PC-9 (cell line): ENCODE measurements around the gene OR3A2. TPM values are rescaled to one million over a fixed set of nuclear protein-coding genes. Genes with fewer than 3 reads are reported as not detected.
"Not testable (repeated sequence)": the region's sequence is repeated elsewhere in the genome, so short reads cannot be mapped to it uniquely, and the experiment has no call there.

ENCODE experiments used
- BruUV-seq: library from RNA; stranded (reverse); fragments of 400-500 nt; replicated peaks from 2 replicates; lab custom pipeline; 2021; lab: Mats Ljungman, UMichigan
- CTCF ChIA-PET: fragments of 300-600 bp; sonication (Branson Sonifier 250); formaldehyde crosslinking; loops from one replicate; lab custom pipeline; 2022; ENCODE audit warnings: antibody characterized with exemption; lab: Charles Lee
- POLR2A ChIA-PET: fragments of 300-600 bp; sonication (Branson Sonifier 250); formaldehyde crosslinking; loops from one replicate; lab custom pipeline; 2022; ENCODE audit warnings: antibody characterized with exemption; ENCODE audit not compliant: unreplicated experiment; lab: Charles Lee
- DNase-seq, 2 experiments: peaks; one replicate each; pipeline versions ENCODE4 v3.0.0 to v3.0.0-alpha.2; 2015 to 2022; ENCODE audit warnings: mixed read lengths in 1 of 2
- H2AFZ ChIP-seq: fragments of 200-600 bp; sonication (generic); 2 replicates; pipeline ENCODE4 v1.8.1; 2017; ENCODE audit warnings: antibody characterized with exemption
- H3F3A ChIP-seq: fragments of 200-600 bp; sonication (generic); 2 replicates; pipeline ENCODE4 v1.8.1; 2017; ENCODE audit warnings: antibody characterized with exemption, mild to moderate bottlenecking, low read depth; ENCODE audit not compliant: insufficient read depth
- H3K27ac ChIP-seq: fragments of 200-600 bp; sonication (generic); 2 replicates; pipeline ENCODE4 v1.6.1; 2016; ENCODE audit warnings: mixed run types
- H3K27me3 ChIP-seq: fragments of 200-600 bp; sonication (generic); 2 replicates; pipeline ENCODE4 v1.6.1; 2016; ENCODE audit warnings: low read depth, mixed run types; ENCODE audit not compliant: insufficient read depth
- H3K36me3 ChIP-seq: fragments of 200-600 bp; sonication (generic); 2 replicates; pipeline ENCODE4 v1.6.1; 2016; ENCODE audit warnings: low read depth, mixed run types
- H3K4me1 ChIP-seq: fragments of 200-600 bp; sonication (generic); replicated peaks from 2 replicates; pipeline ENCODE4 v1.6.1; 2016; ENCODE audit warnings: mixed run types; ENCODE audit not compliant: insufficient read depth
- H3K4me2 ChIP-seq: fragments of 200-600 bp; sonication (generic); 2 replicates; pipeline ENCODE4 v1.6.1; 2017; ENCODE audit warnings: mixed run types
- H3K4me3 ChIP-seq: fragments of 200-600 bp; sonication (generic); 2 replicates; pipeline ENCODE4 v1.6.1; 2016; ENCODE audit warnings: mixed run types
- H3K79me2 ChIP-seq: fragments of 200-600 bp; sonication (generic); 2 replicates; pipeline ENCODE4 v1.6.1; 2017; ENCODE audit warnings: low read depth, mixed run types
- H3K9me2 ChIP-seq: fragments of 200-600 bp; sonication (generic); 2 replicates; pipeline ENCODE4 v1.8.1; 2017; ENCODE audit warnings: mild to moderate bottlenecking; ENCODE audit not compliant: insufficient read depth
- H3K9me3 ChIP-seq: fragments of 200-600 bp; sonication (generic); 2 replicates; pipeline ENCODE4 v1.8.1; 2016; ENCODE audit warnings: low read depth; ENCODE audit not compliant: insufficient read depth
- H4K20me1 ChIP-seq: fragments of 200-600 bp; sonication (generic); 2 replicates; pipeline ENCODE4 v1.8.1; 2017; ENCODE audit not compliant: insufficient read depth
- CTCF ChIP-seq: fragments of 200-600 bp; sonication (generic); conservative IDR thresholded peaks from 2 replicates; pipeline ENCODE4 v1.6.1; 2017; ENCODE audit warnings: mixed run types, antibody characterized with exemption, mild to moderate bottlenecking, moderate library complexity
- EZH2 ChIP-seq: fragments of 200-600 bp; sonication (generic); IDR thresholded peaks from 2 replicates; pipeline ENCODE4 v1.8.0; 2017; ENCODE audit warnings: antibody characterized with exemption, low read depth
- intact Hi-C: fragments of 100-400 bp; cut with micrococcal nuclease; formaldehyde crosslinking; loops from one replicate; pipeline ENCODE4 v1.10.0; 2022; ENCODE audit not compliant: unreplicated experiment
- total RNA-seq: library from RNA; stranded (reverse); gene quantifications from 2 replicates; pipeline ENCODE4 v1.2.3, GENCODE V29; 2021

OR3A2 gene
- total RNA-seq, 1 experiment from 2014 or later: not detected

- Histone ChIP-seq H3K79me2 (no peaks in the 10 kb centered on the region), H4K20me1 (no peaks in the 10 kb centered on the region), H2AFZ (no peak overlapping the region), H3K9me3 (no peaks in the 10 kb centered on the region), H3K9me2 (no peaks in the 10 kb centered on the region), H3K4me3 (no peak overlapping the region), H3F3A (no peaks in the 10 kb centered on the region), H3K4me1 (no peaks in the 10 kb centered on the region), H3K27me3 (peaks cover 88% of the 10 kb centered on the region), H3K36me3 (no peaks in the 10 kb centered on the region), H3K27ac (no peak overlapping the region), H3K4me2 (no peak overlapping the region)
- DNase-seq: no peak
- POLR2A ChIA-PET: no interaction called here
- CTCF ChIA-PET: no interaction called here
- TF ChIP-seq EZH2: no peak
- no peak for TF ChIP-seq CTCF
- BruUV-seq: no TSS peak
- intact Hi-C loops: no loop called here
Measured at GRCh38 chr17:3260600-3260999, 125.5 kb downstream of the OR3A2 start.

- Histone ChIP-seq H3K27me3 (peaks cover 87% of the 10 kb centered on the region), H3K4me2 (no peak overlapping the region), H3K4me3 (no peak overlapping the region), H4K20me1 (no peaks in the 10 kb centered on the region), H3F3A (no peaks in the 10 kb centered on the region), H3K79me2 (no peaks in the 10 kb centered on the region), H3K27ac (no peak overlapping the region), H2AFZ (no peak overlapping the region), H3K4me1 (no peaks in the 10 kb centered on the region), H3K9me3 (no peaks in the 10 kb centered on the region), H3K9me2 (no peaks in the 10 kb centered on the region), H3K36me3 (no peaks in the 10 kb centered on the region)
- intact Hi-C loops: no loop called here
- POLR2A ChIA-PET: no interaction called here
- TF ChIP-seq CTCF (no peak), EZH2 (no peak)
- DNase-seq: no peak
- BruUV-seq: no TSS peak
- CTCF ChIA-PET: no interaction called here
Measured at GRCh38 chr17:3260163-3260562, 125.9 kb downstream of the OR3A2 start.

- Histone ChIP-seq H3K4me1 (no peaks in the 10 kb centered on the region), H3K4me3 (no peak overlapping the region), H3K36me3 (no peaks in the 10 kb centered on the region), H3K27me3 (peaks cover 67% of the 10 kb centered on the region), H3K79me2 (no peaks in the 10 kb centered on the region), H3K27ac (no peak overlapping the region), H3K9me3 (no peaks in the 10 kb centered on the region), H3K4me2 (no peak overlapping the region), H3F3A (no peaks in the 10 kb centered on the region), H2AFZ (no peak overlapping the region), H4K20me1 (no peaks in the 10 kb centered on the region), H3K9me2 (no peaks in the 10 kb centered on the region)
- CTCF ChIA-PET: no interaction called here
- TF ChIP-seq EZH2 (no peak), CTCF (no peak)
- BruUV-seq: no TSS peak
- POLR2A ChIA-PET: no interaction called here
- DNase-seq: no peak
- intact Hi-C loops: no loop called here
Measured at GRCh38 chr17:3256575-3256974, 129.5 kb downstream of the OR3A2 start.

- H3K4me3 ChIP-seq, POLR2A ChIA-PET, H3K4me2 ChIP-seq, CTCF ChIA-PET, H3K9me2 ChIP-seq, BruUV-seq, H3K4me1 ChIP-seq, H3F3A ChIP-seq, intact Hi-C loops, H3K79me2 ChIP-seq, H3K27me3 ChIP-seq, DNase-seq, H3K9me3 ChIP-seq, H4K20me1 ChIP-seq, H3K27ac ChIP-seq, H2AFZ ChIP-seq, H3K36me3 ChIP-seq: not testable (repeated sequence)
Measured at GRCh38 chr17:3249013-3249412, 137.1 kb downstream of the OR3A2 start.

- H3K79me2 ChIP-seq, H3K9me2 ChIP-seq, H4K20me1 ChIP-seq, H3K4me1 ChIP-seq, H3K27ac ChIP-seq, H2AFZ ChIP-seq, CTCF ChIA-PET, H3K4me2 ChIP-seq, H3K36me3 ChIP-seq, BruUV-seq, POLR2A ChIA-PET, H3K4me3 ChIP-seq, H3F3A ChIP-seq, H3K9me3 ChIP-seq, H3K27me3 ChIP-seq, intact Hi-C loops, DNase-seq: not testable (repeated sequence)
Measured at GRCh38 chr17:3244841-3245240, 141.3 kb downstream of the OR3A2 start.
